NCI-H1417 (cell line): ENCODE measurements around the gene SFN.
"Not testable (repeated sequence)": the region's sequence is repeated elsewhere in the genome, so short reads cannot be mapped to it uniquely, and the experiment has no call there.

Experiments used
- DNase-seq, 3 experiments: peaks; one replicate each; lab custom pipeline; 2025; lab: John Stamatoyannopoulos, UW

Gene SFN

DNA sequence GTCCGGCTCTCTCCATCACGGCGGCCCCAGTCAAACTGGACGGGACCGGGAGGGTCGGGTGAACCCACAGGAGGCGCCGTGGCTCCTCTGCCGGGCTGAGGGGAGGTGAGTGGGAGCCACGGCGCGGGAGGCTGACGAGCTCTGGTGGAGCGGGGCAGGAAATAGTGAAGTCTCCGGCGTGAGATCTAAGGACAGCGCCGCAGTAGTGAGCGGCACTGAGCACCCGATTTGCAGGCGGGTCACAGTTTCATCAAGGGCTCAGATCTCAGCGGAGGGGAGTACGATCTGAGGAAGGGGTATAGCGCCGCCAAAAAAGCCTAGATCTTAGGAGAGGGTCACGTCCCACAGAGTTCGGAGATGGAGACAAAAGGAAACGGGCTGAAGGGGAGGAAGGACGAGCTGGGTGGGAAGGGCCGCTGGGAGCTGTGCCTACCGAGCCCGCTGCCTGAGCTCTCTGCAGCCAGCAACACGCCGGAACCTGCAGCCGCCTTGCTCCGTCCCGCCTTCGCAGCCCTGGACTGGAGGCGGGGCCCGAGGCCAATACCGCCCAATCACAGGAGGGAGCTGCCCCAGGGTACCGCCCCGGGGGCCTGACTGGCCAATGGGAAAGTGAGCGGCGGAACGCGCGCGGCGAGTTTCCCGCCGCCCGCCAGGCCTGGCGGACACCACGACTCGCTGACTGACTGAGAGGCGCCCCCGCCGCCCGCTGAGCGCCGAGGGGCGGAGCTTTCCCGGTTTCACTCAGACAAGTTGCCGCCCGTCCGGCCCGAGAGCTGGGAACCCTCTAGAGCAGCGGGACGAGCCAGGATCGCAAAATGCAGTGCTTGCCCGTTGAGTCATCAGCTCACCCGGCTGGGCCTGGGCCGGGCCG lies 1.9 kb downstream of the SFN start:
- DNase-seq = peak; percentile 98 to 99 (median 98)

DNA sequence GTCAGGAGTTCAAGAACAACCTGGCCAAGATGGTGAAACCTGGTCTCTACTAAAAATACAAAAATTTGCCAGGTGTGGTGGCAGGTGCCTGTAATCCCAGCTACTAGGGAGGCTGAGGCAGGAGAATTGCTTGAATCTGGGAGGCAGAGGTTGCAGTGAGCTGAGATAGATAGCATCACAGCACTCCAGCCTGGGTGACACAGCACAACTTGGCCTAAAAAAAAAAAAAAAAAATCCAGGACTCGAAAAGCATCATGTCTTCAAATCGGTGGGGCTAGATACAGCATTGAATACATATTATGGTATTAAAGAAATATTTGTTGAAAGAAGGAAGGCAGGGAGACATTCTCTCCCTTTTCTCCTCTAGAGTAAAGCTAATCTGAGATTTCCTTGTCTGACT lies 10.1 kb downstream of the SFN start:
- DNase-seq = not testable (repeated sequence)

- no peak for DNase-seq
Measured at GRCh38 chr1:26874896-26875295, 11.9 kb downstream of the SFN start.

- DNase-seq = no peak
Measured at GRCh38 chr1:26877326-26877725, 14.4 kb downstream of the SFN start.

GRCh38 chr1:26879793-26880192 lies 16.8 kb downstream of the SFN start:
- no peak for DNase-seq

GRCh38 chr1:26881611-26882010 lies 18.7 kb downstream of the SFN start:
- not testable (repeated sequence) for DNase-seq

DNA sequence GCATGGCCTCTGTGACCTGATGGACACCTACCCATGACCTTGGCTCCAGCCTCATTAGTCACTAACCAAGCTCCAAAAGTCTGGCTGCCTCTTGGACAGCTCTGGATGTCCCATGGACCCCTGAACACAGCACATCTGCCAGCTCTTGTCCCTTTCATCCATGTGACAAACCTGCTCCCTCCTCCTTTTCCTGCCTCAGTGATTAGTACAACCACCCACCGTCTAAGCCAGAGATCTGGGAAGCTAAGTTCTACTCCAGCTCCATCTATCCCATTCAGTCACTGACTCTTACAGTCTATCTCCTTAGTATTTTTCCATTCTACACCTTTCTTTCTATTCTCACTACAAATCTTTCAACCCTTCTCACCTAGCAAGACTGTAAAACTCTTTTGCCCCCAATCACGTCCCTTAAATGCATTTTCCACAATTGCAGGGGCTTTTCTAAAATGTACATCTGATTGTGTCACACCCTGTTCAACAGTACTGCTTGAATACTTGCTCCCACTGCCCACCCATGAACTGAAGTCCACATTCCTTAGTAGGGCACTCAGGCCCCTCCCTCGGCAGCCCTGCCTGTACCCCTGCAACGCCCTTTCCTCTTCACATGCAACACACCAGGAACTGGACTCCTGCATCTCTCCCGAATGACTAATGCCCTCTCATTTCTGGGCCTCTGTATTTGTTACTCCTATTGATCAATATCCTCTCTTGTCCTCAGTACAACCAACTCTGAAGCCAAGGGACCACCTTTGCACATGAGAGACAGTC lies 19.9 kb downstream of the SFN start:
- DNase-seq = no peak

- peak in 1 of 3 experiments; percentile 12 for DNase-seq
Measured at GRCh38 chr1:26887125-26887524, 24.2 kb downstream of the SFN start.

DNA sequence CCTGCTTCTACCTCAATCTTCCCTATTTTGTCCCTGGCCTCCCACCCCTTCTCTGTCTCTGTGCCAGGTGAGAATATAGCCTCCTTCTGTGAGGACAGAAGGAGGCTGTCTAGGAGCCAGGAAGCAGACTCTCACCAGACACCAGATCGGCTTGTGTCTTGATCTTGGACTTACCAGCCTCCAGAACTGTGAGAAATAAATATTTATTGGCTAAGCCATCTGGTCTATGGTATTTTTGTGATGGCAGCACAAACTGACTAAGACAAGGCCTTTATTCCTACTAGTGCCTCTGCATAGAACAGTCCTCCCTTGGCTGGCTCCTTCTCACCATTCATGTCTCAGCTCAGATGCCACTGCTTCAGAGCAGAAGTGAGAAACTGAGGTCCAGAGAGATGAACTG lies 25.3 kb downstream of the SFN start:
- no peak for DNase-seq

- peak; percentile 77 to 85 (median 78) for DNase-seq
Measured at GRCh38 chr1:26889551-26890466, 26.9 kb downstream of the SFN start, which contains the start of gene GPN2. Gene GPN2, minus strand, starts transcription at chr1:26890283. Its CDS starts 187 bp downstream, at chr1:26890096.

GRCh38 chr1:26890467-26890796 lies 27.5 kb downstream of the SFN start:
- DNase-seq = no peak

- DNase-seq = no peak
Measured at GRCh38 chr1:26894263-26894662, 31.3 kb downstream of the SFN start.

DNA sequence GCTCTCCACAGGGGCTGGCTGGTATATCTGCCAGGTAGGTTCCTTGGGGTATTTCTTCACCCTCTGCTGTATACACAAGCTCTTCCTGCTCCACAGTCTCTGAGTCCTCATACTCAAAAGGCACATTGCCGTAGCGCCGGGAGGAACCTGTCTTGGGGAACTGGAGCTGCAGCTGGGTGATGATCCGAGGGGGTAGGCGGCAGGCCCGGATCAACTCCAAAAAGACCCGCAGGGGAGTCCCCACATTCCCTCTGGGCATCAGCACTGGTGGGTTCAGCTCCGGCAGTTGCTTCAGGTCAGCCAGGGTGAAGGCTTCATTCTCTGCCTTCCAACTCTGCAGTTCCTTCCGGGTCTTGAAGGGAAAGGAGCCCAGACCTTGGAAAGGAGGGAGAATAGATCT lies 34.4 kb downstream of the SFN start:
- no peak for DNase-seq

DNA sequence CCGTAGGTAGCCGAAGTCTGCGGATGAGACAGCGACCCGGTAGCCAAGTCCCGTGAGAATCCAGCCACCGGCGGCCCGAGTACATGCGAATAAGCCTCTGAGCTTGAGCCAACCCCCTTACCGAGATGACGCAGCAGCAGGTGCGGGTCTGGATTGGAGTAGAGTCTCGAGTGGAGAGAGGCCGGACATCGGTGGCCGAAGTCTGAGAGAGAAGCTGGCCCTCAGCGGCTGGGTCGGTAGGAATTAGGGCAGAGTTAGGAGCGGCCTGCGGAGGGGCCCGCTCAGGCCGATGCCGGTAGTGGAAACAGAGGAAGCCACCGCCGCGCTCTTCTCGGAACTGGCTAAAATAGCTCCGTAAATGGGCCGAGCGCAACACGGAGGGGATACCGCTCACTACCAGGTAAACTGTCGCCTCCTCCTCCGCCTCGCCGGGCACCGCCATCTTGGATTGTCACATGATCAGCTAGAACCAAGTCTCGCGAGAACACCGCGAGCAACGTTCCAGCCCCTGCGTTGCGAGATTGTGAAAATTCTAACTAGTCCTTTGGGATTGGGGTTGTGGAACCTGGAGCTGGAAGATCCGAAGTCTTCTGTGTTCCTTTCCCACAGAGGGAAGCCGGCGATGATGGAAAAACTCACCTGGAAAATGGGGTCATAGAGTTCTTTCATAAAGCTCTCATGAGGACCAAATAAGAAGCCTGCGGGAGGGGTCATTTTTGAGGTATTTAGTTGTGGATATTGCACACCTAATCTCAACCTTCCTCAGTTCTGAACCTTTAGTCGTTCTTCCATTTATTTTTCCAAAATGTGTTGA lies 37.3 kb downstream of the SFN start, which contains the start of gene GPATCH3:
TSS of gene GPATCH3 (minus strand) at position 467 of the 814 bp plus-strand sequence. CDS start at position 442, 25 bp downstream.
- peak; percentile 89 to 96 (median 96) for DNase-seq

GRCh38 chr1:26900815-26901511 lies 38.0 kb downstream of the SFN start:
- DNase-seq = peak in 1 of 3 experiments; percentile 45

DNA sequence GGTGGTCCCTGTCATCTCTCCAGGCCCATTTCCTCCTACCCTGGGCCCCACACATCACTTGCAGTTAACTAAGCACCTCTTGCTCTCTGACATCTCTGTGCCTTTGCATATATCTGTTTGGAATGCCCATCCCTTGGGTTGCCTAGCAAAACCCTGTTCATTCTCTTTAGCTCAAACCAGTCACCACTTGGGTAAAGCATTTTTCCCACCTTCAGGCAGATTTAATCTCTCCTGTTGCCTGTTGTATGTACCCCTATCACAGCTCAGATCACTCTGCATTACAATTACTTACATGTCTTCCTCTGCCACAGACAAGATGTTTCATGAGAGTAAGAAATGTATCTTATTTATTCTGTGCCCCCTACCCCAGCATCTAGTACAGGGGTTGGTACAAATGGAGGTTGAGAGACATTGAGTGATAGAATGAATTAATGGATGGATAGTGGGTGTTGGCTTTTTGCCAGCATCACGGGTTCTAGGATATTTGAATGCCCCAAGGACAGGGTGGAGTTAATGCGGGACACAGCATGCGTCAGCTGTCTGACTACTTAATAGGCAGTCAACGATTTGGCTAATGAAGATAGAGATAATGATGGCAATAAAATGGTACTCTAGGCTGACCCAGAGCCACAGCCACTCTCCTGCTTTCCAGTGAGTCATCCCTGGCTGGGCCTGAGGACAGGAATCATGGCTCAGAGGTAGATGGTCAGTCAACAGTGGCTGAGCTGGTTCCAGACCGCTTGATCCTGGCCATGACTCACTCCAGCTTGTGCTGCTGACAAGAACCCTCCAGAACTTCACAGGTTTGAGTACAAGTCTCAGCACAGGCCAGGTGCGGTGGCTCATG lies 44.3 kb downstream of the SFN start:
- peak in 1 of 3 experiments; percentile 58 for DNase-seq

GRCh38 chr1:26909951-26910342 lies 47.0 kb downstream of the SFN start:
- no peak for DNase-seq

- no peak for DNase-seq
Measured at GRCh38 chr1:26910343-26911160, 47.6 kb downstream of the SFN start.
